GM18508 (cell line): ENCODE measurements around the gene CREB3L1.

Source experiments
- ATAC-seq: cut with Tn5 transposase; IDR thresholded peaks from one replicate; pipeline ENCODE4 v1.9.1; 2021; ENCODE audit warnings: moderate number of reproducible peaks; ENCODE audit not compliant: insufficient read depth, unreplicated experiment

The CREB3L1 gene

DNA sequence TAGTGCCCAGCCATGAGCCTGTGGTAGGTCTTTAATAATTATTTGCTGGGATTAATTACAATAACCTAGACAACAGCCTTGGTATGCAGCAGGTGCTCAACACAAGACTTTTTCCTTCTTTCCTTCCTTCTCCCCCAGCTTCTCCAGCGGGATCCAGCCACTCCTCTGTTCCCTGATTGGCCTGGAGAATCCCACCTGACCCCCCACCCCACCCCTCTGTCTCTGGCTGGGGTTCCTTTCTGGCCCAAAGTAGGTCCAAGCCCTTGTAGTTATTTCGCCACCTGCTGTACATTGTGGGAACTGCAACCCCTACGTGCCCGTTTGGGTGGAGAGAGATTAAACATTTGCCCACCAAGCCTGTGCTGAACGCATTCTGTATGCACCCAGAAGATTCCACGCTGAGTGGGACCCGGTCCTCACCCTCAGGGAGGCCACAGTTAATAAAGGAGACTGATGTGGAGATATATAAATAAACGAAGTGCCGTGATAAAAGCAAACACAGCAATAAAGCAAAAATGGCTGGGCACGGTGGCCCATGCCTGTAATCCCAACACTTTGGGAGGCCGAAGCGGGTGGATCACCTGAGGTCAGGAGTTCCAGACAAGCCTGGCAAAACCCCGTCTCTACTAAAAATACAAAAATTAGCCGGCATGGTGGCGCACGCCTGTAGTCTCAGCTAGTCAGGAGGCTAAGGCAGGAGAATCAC, 37.7 kb downstream of the CREB3L1 start:
- ATAC-seq = no peak

- no peak for ATAC-seq
These were observed 38.5 kb downstream of the CREB3L1 start for GRCh38 chr11:46315783-46316563.

- ATAC-seq = no peak
These were observed 41.6 kb downstream of the CREB3L1 start for GRCh38 chr11:46319074-46319453.

DNA sequence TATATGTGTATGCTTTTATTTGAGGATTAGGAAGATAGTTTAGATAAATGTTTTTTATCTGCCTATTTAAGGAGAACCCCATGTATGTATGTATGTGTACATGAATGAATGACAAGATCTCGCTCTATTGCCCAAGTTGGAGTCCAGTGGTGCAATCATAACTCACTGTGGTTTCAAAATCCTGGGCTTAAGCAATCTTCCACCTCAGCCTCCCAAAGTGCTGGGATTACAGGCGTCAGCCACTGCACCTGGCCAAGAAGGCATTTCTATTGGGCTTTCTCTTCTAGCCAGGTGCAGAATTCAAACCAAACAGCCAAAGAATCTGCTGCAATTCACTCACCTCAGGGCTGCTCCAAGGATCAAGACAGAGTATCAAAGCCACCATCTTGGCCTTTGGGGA, 44.3 kb downstream of the CREB3L1 start:
- no peak for ATAC-seq

GRCh38 chr11:46322759-46323158, 45.3 kb downstream of the CREB3L1 start:
- ATAC-seq = no peak

- no peak for ATAC-seq
These were observed 49.5 kb downstream of the CREB3L1 start for GRCh38 chr11:46326813-46327416.

GRCh38 chr11:46327829-46328228, 50.4 kb downstream of the CREB3L1 start:
- no peak for ATAC-seq

- no peak for ATAC-seq
These were observed 52.7 kb downstream of the CREB3L1 start for GRCh38 chr11:46330154-46330553.

GRCh38 chr11:46330563-46331281, 53.3 kb downstream of the CREB3L1 start:
- ATAC-seq = no peak

- no peak for ATAC-seq
These were observed 54.0 kb downstream of the CREB3L1 start for GRCh38 chr11:46331282-46331984.

GRCh38 chr11:46332093-46332567, 54.7 kb downstream of the CREB3L1 start:
- ATAC-seq = no peak

- no peak for ATAC-seq
These were observed 55.3 kb downstream of the CREB3L1 start for GRCh38 chr11:46332568-46333393.

DNA sequence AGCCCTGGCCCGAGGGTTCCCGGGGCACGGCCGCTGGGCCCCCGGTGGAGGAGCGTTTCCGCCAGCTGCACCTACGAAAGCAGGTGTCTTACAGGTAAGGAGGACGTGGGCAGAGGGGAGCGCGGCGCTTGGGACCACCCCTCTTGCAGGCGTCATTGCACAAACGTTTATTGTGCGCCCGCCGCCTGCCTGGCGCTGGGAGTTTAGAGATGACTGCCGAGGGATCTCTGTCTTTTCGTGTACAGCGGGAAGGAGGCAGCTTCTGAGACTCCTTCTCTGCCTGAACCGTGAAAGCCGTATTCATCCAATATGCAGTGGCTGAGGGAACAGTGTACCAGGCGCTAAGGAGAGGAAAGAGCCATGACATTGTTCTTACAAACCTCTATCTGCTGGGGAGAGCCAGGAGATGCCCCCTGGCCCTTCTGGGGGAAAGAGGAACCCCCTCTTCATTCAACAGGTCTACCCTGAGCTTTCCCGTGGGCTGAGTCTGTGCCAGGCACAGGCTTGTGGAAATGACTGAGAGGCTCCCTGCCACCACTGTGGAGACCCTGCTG, 56.0 kb downstream of the CREB3L1 start:
- ATAC-seq = no peak

DNA sequence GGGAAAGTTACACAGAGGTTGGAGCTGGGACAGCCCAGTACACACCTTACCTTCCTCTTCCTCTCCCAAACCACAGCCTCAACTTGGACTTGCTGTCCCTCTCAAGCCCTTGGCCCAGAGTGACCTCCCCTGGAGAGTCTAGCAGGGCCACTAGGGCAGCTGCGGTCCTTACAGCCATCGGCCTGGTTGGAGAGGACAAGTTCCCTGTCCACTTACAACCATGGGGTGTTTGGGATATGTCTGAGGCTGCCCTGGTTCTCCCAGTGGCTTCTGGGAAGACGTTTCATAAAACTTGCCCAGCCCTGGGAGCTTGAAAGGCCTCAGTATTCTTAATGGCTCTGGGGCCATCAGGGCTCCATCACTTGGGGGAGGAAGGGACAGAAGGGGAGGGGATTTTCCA, 56.7 kb downstream of the CREB3L1 start:
- ATAC-seq = no peak

- no peak for ATAC-seq
These were observed 57.8 kb downstream of the CREB3L1 start for GRCh38 chr11:46335271-46335670.

- no peak for ATAC-seq
These were observed 58.6 kb downstream of the CREB3L1 start for GRCh38 chr11:46335890-46336562.

DNA sequence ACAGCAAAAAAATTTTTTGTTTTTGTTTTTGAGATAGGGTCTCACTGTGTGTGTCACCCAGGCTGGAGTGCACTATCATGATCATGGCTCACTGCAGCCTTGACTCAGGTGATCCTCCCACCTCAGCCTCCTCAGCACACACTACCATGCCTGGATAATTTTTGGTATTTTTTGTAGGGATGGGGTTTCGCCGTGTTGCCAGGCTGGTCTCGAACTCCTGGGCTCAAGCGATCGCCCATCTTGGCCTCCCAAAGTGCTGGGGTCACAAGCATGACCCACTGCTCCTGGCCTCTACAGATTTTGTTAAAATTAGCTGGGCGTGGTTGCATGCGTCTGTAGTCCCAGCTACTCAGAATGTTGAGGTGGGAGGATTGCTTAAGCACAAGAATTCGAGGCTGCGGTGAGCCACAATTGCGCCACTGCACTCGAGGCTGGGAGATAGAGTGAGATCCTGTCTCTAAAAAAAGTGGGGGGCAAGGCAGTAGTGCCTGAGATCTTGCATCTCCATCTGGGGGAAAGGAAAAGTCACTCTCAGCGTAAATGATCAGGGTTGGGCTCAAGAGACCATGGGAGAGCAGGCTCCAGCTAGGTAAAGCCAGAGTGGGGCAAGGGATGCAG, 59.2 kb downstream of the CREB3L1 start:
- no peak for ATAC-seq
